ENCODE data around the gene PPP2R5E. TPM values are rescaled to one million over a fixed set of nuclear protein-coding genes. Genes with fewer than 3 reads are reported as not detected.

Gene PPP2R5E
- total and polyA plus RNA-seq, 2 of the 8 experiments (the other 6 are each of a cell fraction or from before 2014, with no cell fraction given) = 6.8 to 64.6 TPM

DNA sequence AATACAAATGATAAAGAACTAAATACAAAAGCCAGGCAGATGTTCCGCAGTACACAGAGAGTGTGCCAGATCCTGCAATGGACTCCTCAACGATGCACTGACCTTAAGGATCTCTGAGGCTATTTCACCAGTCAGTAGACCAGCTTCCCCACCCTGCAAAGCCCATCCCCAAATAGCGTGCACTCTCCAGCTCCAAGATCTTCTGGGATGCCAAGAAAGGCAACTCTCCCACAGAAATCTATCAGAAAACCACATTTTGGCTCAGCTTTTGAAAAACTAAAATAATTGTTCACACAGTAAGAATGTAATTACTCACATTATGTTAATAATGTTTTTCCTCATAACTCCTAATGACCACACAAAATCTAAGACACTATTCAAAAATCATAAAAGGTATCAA is 90.4 kb downstream of the PPP2R5E start:
- no peak overlapping the region for H2AFZ ChIP-seq (ENCODE audit: low read length)
- H3K27ac ChIP-seq (ENCODE audit: low read depth, low read length) = no peak overlapping the region
- H2BK12ac ChIP-seq (ENCODE audit: low read depth, low read length) = no peak overlapping the region
- H3K9ac ChIP-seq (replicated peaks in 1 of 4; ENCODE audit: extremely low read depth in 1 of 4, low read depth in 3 of 4, low read length in 3 of 4) = no peak overlapping the region
- H4K5ac ChIP-seq (ENCODE audit: insufficient read length, low read depth, low read length) = no peak overlapping the region
- no peak overlapping the region for H3K4ac ChIP-seq (replicated peaks; ENCODE audit: insufficient read length, low read depth, low read length)
- ChIA-PET POLR2A (ENCODE audit: partially characterized antibody) (interaction anchor here (0.5 kb wide), 1 partner anchor 391 kb away, joined by 3 read pairs; no protein-coding TSS in a partner anchor), CTCF (ENCODE audit: partially characterized antibody) (interaction anchor here (1.0 kb wide), 1 partner anchor 24 kb away, joined by 3 read pairs; no protein-coding TSS in a partner anchor)
- H3K79me2 ChIP-seq (ENCODE audit: control insufficient read depth in 1 of 2, insufficient read depth in 2 of 2, low read length in 2 of 2) = peaks cover 0 to 64% of the 10 kb centered on the region in 2 experiments; a peak in 3 of 4 replicates
- no peak overlapping the region for H3K18ac ChIP-seq (ENCODE audit: extremely low read depth, low read length)
- H3K4me3 ChIP-seq (ENCODE audit: extremely low read depth in 1 of 4, insufficient read depth in 2 of 4, low read depth in 3 of 4, low read length in 4 of 4) = no peak overlapping the region
- no peaks in the 10 kb centered on the region for H3K4me1 ChIP-seq (replicated peaks in 1 of 4; ENCODE audit: control insufficient read depth in 3 of 4, insufficient read depth in 4 of 4, low read length in 3 of 4)
- H3K56ac ChIP-seq (replicated peaks; ENCODE audit: insufficient read length, low read depth, low read length) = no peak overlapping the region
- no peak overlapping the region for H2BK15ac ChIP-seq (ENCODE audit: low read length)
- no peak overlapping the region for H4K91ac ChIP-seq (replicated peaks; ENCODE audit: insufficient read length, low read length)
- H4K20me1 ChIP-seq (replicated peaks in 1 of 2; ENCODE audit: control insufficient read depth in 1 of 2, insufficient read depth in 2 of 2, low read length in 2 of 2) = peaks cover 8 to 12% of the 10 kb centered on the region in 2 experiments
- no peak overlapping the region for H2BK20ac ChIP-seq (ENCODE audit: low read length)
- H3K4me2 ChIP-seq (ENCODE audit: insufficient read depth in 1 of 2, low read depth in 2 of 2, low read length in 2 of 2) = no peak overlapping the region
- no peak overlapping the region for H2BK120ac ChIP-seq (replicated peaks; ENCODE audit: low read depth, low read length)
- H3K36me3 ChIP-seq (ENCODE audit: control insufficient read depth in 2 of 4, insufficient read depth in 4 of 4, low read length in 3 of 4) = peaks cover 0 to 14% (median 3%) of the 10 kb centered on the region in 4 experiments; a peak in 3 of 8 replicates
- H3K79me1 ChIP-seq (ENCODE audit: low read depth, low read length) = peaks cover 9% of the 10 kb centered on the region
- FAIRE-seq (no peak), DNase-seq (ENCODE audit: low read depth in 1 of 2, low spot score in 2 of 2) (no peak)
- no peaks in the 10 kb centered on the region for H3K27me3 ChIP-seq (replicated peaks in 1 of 4; ENCODE audit: control insufficient read depth in 3 of 4, extremely low read depth in 1 of 4, insufficient read depth in 3 of 4, low read length in 3 of 4)
- H3K9me3 ChIP-seq (ENCODE audit: insufficient read depth in 2 of 2, low read depth in 1 of 2, low read length in 1 of 2) = no peaks in the 10 kb centered on the region
- no peak overlapping the region for H2BK5ac ChIP-seq (ENCODE audit: low read depth, low read length)
- H3K14ac ChIP-seq (ENCODE audit: insufficient read length) = no peak overlapping the region
- no peak overlapping the region for H3K23ac ChIP-seq (ENCODE audit: insufficient read length)
- no peak overlapping the region for H2AK5ac ChIP-seq (ENCODE audit: low read depth, low read length)
- no peak overlapping the region for H4K8ac ChIP-seq (ENCODE audit: extremely low read depth, insufficient read depth, low read length)
- 0 out of 2 replicates have a peak, but pooled peaks cover 2% of the 10 kb centered on the region for H3K23me2 ChIP-seq (ENCODE audit: low read depth, low read length)
- WGBS, 2 experiments (ENCODE audit: extremely low coverage in 1 of 2, insufficient coverage in 1 of 2, insufficient read length in 1 of 2, insufficient replicate concordance in 2 of 2, low coverage in 1 of 2, low lambda C conversion rate in 2 of 2, missing lambda C conversion rate in 1 of 2) = 92% methylated on average over 3 of the region's 3 CpGs; no CpG with 5 or more reads in 1 of the 2 experiments
- no peak for TF ChIP-seq PHF8 (conservative IDR thresholded peaks at IDR 0.05; ENCODE audit: low read depth, low read length)
- no peak for TF ChIP-seq POLR2A (IDR thresholded peaks at IDR 0.05; ENCODE audit: control extremely low read depth in 1 of 2, low read depth in 2 of 2, low read length in 2 of 2)
- no peak for TF ChIP-seq SRF (IDR thresholded peaks at IDR 0.05; ENCODE audit: low read depth, low read length)
- TF ChIP-seq POLR2AphosphoS5 (IDR thresholded peaks at IDR 0.05; ENCODE audit: low read depth, low read length) = no peak
- no peak for TF ChIP-seq KDM5A (IDR thresholded peaks at IDR 0.05; ENCODE audit: low read length)
- TF ChIP-seq CBX8 (IDR thresholded peaks at IDR 0.05; ENCODE audit: borderline replicate concordance, low read depth, low read length) = no peak
- TF ChIP-seq NRF1 (IDR thresholded peaks at IDR 0.05; ENCODE audit: low read depth, low read length) = no peak
- TF ChIP-seq CREB1 (IDR thresholded peaks at IDR 0.05) = no peak
- TF ChIP-seq SUZ12 (IDR thresholded peaks at IDR 0.05; ENCODE audit: low read length) = no peak
- no peak for TF ChIP-seq YY1 (IDR thresholded peaks at IDR 0.05; ENCODE audit: low read depth, low read length)
- TF ChIP-seq KDM1A (IDR thresholded peaks at IDR 0.05; ENCODE audit: borderline replicate concordance, low read length) = no peak
- TF ChIP-seq, protein P1, sequence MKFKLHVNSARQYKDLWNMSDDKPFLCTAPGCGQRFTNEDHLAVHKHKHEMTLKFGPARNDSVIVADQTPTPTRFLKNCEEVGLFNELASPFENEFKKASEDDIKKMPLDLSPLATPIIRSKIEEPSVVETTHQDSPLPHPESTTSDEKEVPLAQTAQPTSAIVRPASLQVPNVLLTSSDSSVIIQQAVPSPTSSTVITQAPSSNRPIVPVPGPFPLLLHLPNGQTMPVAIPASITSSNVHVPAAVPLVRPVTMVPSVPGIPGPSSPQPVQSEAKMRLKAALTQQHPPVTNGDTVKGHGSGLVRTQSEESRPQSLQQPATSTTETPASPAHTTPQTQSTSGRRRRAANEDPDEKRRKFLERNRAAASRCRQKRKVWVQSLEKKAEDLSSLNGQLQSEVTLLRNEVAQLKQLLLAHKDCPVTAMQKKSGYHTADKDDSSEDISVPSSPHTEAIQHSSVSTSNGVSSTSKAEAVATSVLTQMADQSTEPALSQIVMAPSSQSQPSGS (IDR thresholded peaks at IDR 0.05; ENCODE audit: low read length) = no peak
- TF ChIP-seq EP300 (IDR thresholded peaks at IDR 0.05; ENCODE audit: borderline replicate concordance in 1 of 2, low read depth in 2 of 2, low read length in 2 of 2) = no peak

Data from H1 (cell line).